Measurements from ENCODE around the gene HERPUD1. TPM values are rescaled to one million over a fixed set of nuclear protein-coding genes. Genes with fewer than 3 reads are reported as not detected.
A peak's percentile ranks its signal among the peaks of the same experiment; 100 is the strongest.

The HERPUD1 gene
- total and polyA plus RNA-seq, 5 experiments from 2014 or later = 43.8 to 214 (median 88.6) TPM

GRCh38 chr16:56895813-56896212 is 36.1 kb upstream of the HERPUD1 start:
- peaks cover 22 to 26% (median 25%) of the 10 kb centered on the region in 4 donors for H3K4me1 Mint-ChIP-seq
- H3K27ac Mint-ChIP-seq = no peak overlapping the region
- no peak overlapping the region for H3K4me3 Mint-ChIP-seq
- no peaks in the 10 kb centered on the region for H3K9me3 Mint-ChIP-seq
- peaks cover 0 to 2% (median 0%) of the 10 kb centered on the region in 5 donors for H3K27me3 Mint-ChIP-seq
- POLR2A ChIA-PET = interaction anchor here (0.6 kb wide), 2 partner anchors 65 to 491 kb away, joined by 3 read pairs; no protein-coding TSS in a partner anchor
- DNase-seq (no peak), ATAC-seq (no peak)
- no peaks in the 10 kb centered on the region for H3K36me3 Mint-ChIP-seq

GRCh38 chr16:56896244-56896643 is 35.7 kb upstream of the HERPUD1 start:
- POLR2A ChIA-PET = interaction anchor here (0.6 kb wide), 2 partner anchors 26 to 64 kb away, joined by 3 to 4 read pairs; no protein-coding TSS in a partner anchor
- ATAC-seq (no peak), DNase-seq (no peak)
- Mint-ChIP-seq H3K27ac (no peak overlapping the region), H3K27me3 (peaks cover 0 to 6% (median 0%) of the 10 kb centered on the region in 5 donors), H3K9me3 (no peaks in the 10 kb centered on the region), H3K36me3 (no peaks in the 10 kb centered on the region), H3K4me3 (no peak overlapping the region), H3K4me1 (peaks cover 26 to 29% (median 29%) of the 10 kb centered on the region in 4 donors)

DNA sequence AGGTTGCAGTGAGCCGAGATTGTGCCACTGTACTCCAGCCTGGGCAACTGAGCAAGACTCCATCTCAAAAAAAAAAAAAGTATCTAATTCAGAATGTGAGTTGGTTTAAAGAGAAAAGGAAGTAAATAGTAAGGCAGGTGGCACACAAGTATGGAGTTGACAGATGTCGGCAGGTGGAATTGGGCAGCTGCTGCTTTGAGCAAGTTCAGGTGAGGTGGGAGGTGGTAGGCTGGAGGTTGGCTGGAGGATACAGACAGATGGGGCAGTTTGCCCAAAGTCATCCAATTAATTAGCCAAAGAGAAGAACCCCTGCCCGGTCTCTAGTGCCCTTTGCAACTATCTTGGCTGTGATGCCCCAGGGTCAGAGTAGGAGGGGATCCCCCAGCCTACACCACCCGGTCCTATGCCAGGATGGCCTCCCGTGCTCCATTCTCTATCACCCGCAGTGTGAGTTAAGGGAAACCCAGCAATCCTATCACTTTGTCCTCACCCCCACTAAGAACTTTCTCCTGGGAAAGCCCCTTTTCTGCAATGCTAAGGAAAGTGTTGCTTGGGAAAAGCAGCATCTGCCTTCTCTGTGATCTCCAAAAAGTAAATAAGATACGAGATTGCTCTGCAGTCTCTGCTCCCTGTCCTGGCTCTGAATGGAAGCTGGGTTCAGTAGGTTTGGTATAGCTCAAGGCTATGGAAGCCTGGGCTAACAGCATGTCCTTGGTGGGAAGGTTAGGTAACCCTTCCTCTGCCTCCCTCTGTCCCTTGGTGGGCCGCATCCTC is 34.7 kb upstream of the HERPUD1 start:
- ATAC-seq = no peak
- Mint-ChIP-seq H3K27me3 (peaks cover 0 to 6% (median 0%) of the 10 kb centered on the region in 5 donors), H3K36me3 (no peaks in the 10 kb centered on the region), H3K27ac (peak overlapping the region in 2 of 10 donors; percentile 22 to 55), H3K4me1 (peaks cover 27 to 29% (median 29%) of the 10 kb centered on the region in 4 donors), H3K9me3 (no peaks in the 10 kb centered on the region), H3K4me3 (no peak overlapping the region)
- POLR2A ChIA-PET = interaction anchor here (1.0 kb wide), 1 partner anchor 290 kb away, joined by 3 read pairs; no protein-coding TSS in a partner anchor
- no peak for DNase-seq

DNA sequence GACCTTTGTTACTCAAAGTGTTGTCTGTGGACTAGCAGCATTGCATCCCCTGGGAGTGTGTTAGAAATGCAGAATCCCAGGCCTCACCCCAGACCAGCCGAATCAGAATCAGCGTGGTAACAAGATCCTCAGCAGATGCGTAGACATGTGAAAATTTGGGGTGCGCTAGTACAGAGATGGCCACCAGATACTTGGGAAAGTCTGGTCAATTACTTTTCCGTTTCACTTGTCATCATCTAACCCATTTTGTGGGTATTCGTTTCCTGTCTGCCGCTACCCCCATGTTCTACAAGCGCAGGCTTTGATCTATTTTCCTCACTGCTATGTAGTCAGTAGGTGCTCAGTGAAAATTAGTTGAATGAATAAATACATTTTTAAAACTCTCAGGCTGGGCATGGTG is 33.1 kb upstream of the HERPUD1 start:
- peak; percentile 80 to 82 for ATAC-seq
- H3K4me3 Mint-ChIP-seq = peak overlapping the region in 7 of 10 donors; percentile 4 to 59 (median 46)
- peaks cover 27 to 29% (median 29%) of the 10 kb centered on the region in 4 donors for H3K4me1 Mint-ChIP-seq
- no peaks in the 10 kb centered on the region for H3K9me3 Mint-ChIP-seq
- H3K27me3 Mint-ChIP-seq = peaks cover 0 to 6% (median 0%) of the 10 kb centered on the region in 5 donors
- peak in 2 of 10 donors; percentile 41 for DNase-seq
- peak overlapping the region in 4 of 10 donors; percentile 22 to 82 (median 76) for H3K27ac Mint-ChIP-seq
- H3K36me3 Mint-ChIP-seq = no peaks in the 10 kb centered on the region
- POLR2A ChIA-PET = no interaction called here

GRCh38 chr16:56903866-56904265 is 28.1 kb upstream of the HERPUD1 start:
- ATAC-seq (no peak), DNase-seq (no peak)
- peaks cover 0 to 6% (median 0%) of the 10 kb centered on the region in 5 donors for H3K27me3 Mint-ChIP-seq
- peaks cover 17 to 22% (median 19%) of the 10 kb centered on the region in 4 donors for H3K4me1 Mint-ChIP-seq
- H3K9me3 Mint-ChIP-seq = peaks cover 0 to 4% (median 0%) of the 10 kb centered on the region in 9 donors
- POLR2A ChIA-PET = no interaction called here
- H3K27ac Mint-ChIP-seq = no peak overlapping the region
- H3K36me3 Mint-ChIP-seq = no peaks in the 10 kb centered on the region
- H3K4me3 Mint-ChIP-seq = no peak overlapping the region

DNA sequence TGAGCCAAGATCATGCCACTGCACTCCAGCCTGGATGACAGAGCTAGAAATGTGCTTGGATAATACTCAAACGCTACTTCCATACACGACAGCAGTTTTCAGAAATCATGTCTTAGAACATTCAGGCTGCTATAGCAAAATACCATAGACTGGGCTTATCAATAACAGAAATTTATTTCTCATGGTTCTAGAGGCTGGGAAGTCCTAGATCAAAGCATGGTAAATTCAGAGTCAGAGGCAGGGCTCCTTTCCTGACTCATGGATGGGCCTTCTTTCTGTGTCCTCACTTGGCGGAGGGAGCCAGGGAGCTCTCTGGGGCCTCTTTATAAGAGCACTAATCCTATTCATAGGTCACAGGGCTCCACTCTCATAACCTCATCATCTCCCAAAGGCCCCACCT is 24.5 kb upstream of the HERPUD1 start:
- no peak overlapping the region for H3K27ac Mint-ChIP-seq
- peaks cover 0 to 24% (median 18%) of the 10 kb centered on the region in 4 donors for H3K4me1 Mint-ChIP-seq
- POLR2A ChIA-PET = no interaction called here
- peaks cover 0 to 1% (median 0%) of the 10 kb centered on the region in 5 donors for H3K27me3 Mint-ChIP-seq
- H3K9me3 Mint-ChIP-seq = peaks cover 0 to 4% (median 0%) of the 10 kb centered on the region in 9 donors
- DNase-seq = no peak
- H3K36me3 Mint-ChIP-seq = no peaks in the 10 kb centered on the region
- H3K4me3 Mint-ChIP-seq = no peak overlapping the region
- no peak for ATAC-seq

- peaks cover 0 to 4% (median 0%) of the 10 kb centered on the region in 9 donors for H3K9me3 Mint-ChIP-seq
- POLR2A ChIA-PET = interaction anchor here (0.7 kb wide), 1 partner anchor 32 kb away, joined by 3 read pairs; no protein-coding TSS in a partner anchor
- ATAC-seq = no peak
Observed at GRCh38 chr16:56909527-56909979, 22.4 kb upstream of the HERPUD1 start.

DNA sequence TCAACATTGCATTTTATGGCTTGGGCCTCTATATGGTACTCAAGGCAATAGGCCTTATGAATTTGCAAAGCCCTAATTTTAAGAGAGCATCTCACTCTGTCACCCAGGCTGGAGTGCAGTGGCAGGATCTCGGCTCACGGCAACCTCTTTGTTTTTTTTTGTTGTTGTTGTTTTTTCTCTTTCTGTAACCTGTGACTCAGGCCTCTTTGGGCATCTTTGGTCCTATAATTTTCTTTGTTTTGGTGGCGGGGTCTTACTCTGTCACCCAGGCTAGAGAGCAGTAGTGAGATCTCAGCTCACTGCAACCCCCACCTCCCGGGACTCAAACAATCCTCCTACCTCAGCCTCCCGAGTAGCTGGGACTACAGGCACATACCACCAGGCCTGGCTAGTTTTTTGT is 21.8 kb upstream of the HERPUD1 start:
- DNase-seq (peak in 1 of 10 donors; percentile 1), ATAC-seq (no peak)
- H3K36me3 Mint-ChIP-seq = no peaks in the 10 kb centered on the region
- peak overlapping the region in 5 of 10 donors; percentile 15 to 82 (median 47) for H3K27ac Mint-ChIP-seq
- peaks cover 7 to 45% (median 24%) of the 10 kb centered on the region in 4 donors for H3K4me1 Mint-ChIP-seq
- POLR2A ChIA-PET = no interaction called here
- peaks cover 0 to 3% (median 0%) of the 10 kb centered on the region in 5 donors for H3K27me3 Mint-ChIP-seq
- no peak overlapping the region for H3K4me3 Mint-ChIP-seq
- H3K9me3 Mint-ChIP-seq = peaks cover 0 to 4% (median 0%) of the 10 kb centered on the region in 9 donors

More at GRCh38 chr16:56909527-56909979, 22.4 kb upstream of the HERPUD1 start:
- no peaks in the 10 kb centered on the region for H3K36me3 Mint-ChIP-seq
- no peak overlapping the region for H3K4me3 Mint-ChIP-seq
- peak overlapping the region in 1 of 10 donors; percentile 83 for H3K27ac Mint-ChIP-seq
- peaks cover 0 to 3% (median 0%) of the 10 kb centered on the region in 5 donors for H3K27me3 Mint-ChIP-seq
- no peak for DNase-seq
- H3K4me1 Mint-ChIP-seq = peaks cover 4 to 44% (median 24%) of the 10 kb centered on the region in 4 donors

DNA sequence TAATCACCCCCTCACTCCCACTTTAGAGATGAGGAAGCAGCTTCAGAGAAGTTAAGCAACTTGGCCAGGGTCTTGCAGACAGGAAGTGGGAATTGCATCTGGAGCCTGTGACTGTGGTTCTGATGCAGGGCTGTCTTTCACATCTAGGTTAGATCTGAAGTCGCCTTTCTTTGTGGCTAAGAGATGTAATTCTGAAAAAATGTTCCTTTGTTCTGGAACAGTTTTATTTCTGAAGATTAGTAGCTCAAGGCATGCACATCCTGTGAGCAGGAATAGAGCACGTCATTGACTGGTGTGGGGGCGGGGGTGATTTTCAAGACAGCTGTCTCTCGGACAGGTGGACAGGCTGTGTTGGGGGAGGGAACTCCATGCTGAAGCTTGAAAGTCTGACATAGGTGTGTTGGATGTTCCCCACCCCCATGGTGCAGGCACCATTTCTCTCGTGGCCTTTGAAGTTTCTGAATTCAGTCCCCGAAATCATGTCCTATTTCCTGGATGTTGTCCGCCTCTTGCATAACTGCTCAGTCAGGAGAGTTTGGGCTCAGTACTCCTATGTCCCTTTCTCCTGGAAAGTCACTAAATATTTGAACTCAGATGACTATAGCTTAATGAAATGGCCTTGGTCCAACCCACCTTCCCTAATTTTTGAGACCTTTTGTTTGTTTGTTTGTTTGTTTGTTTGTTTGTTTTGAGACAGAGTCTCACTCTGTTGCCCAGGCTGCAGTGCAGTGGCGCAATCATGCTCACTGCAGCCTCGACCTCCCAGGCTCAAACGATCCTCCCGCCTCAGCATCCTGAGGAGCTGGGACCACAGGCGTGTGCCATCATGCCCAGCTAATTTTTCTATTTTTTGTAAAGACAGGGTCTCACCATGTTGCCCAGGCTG is 21.0 kb upstream of the HERPUD1 start:
- ATAC-seq = peak in 1 of 2 donors; percentile 50
- Mint-ChIP-seq H3K9me3 (peaks cover 0 to 4% (median 0%) of the 10 kb centered on the region in 9 donors), H3K36me3 (no peaks in the 10 kb centered on the region), H3K4me3 (peak overlapping the region in 3 of 10 donors; percentile 19 to 33 (median 27)), H3K4me1 (peaks cover 7 to 47% (median 24%) of the 10 kb centered on the region in 4 donors), H3K27me3 (peaks cover 0 to 3% (median 0%) of the 10 kb centered on the region in 5 donors), H3K27ac (peak overlapping the region in 8 of 10 donors; percentile 29 to 82 (median 54))
- POLR2A ChIA-PET = interaction anchor here (0.5 to 1.2 kb wide), 2 partner anchors 21 to 174 kb away, joined by 3 to 4 read pairs; no protein-coding TSS in a partner anchor
- DNase-seq = no peak

- peaks cover 0 to 4% (median 0%) of the 10 kb centered on the region in 9 donors for H3K9me3 Mint-ChIP-seq
- H3K4me1 Mint-ChIP-seq = peaks cover 14 to 58% (median 34%) of the 10 kb centered on the region in 4 donors
- peak overlapping the region in 1 of 10 donors; percentile 16 for H3K4me3 Mint-ChIP-seq
- DNase-seq (peak in 1 of 10 donors; percentile 38), ATAC-seq (peak in 1 of 2 donors; percentile 58)
- H3K27ac Mint-ChIP-seq = peak overlapping the region in 5 of 10 donors; percentile 41 to 60 (median 51)
- POLR2A ChIA-PET = interaction anchor here (1.0 kb wide), 1 partner anchor 27 kb away, joined by 3 read pairs; no protein-coding TSS in a partner anchor
- no peaks in the 10 kb centered on the region for H3K36me3 Mint-ChIP-seq
- H3K27me3 Mint-ChIP-seq = peaks cover 0 to 3% (median 0%) of the 10 kb centered on the region in 5 donors
Observed at GRCh38 chr16:56911771-56912571, 20.0 kb upstream of the HERPUD1 start.
